Stimulated activated CD4-positive, alpha-beta T cell treated with anti-CD3 and anti-CD28 coated beads, TNF-alpha, amount 100 ng/mL, for 1 hour (primary cell): ENCODE results near the gene BRSK1.
"Not testable (repeated sequence)": the region's sequence is repeated elsewhere in the genome, so short reads cannot be mapped to it uniquely, and the experiment has no call there.

Experiments used
- DNase-seq, 3 donors: peaks; one replicate each; pipeline ENCODE4 v3.0.0-alpha.2; 2020; ENCODE audit warnings: low read depth in 3 of 3, low spot score in 1 of 3

BRSK1 gene

GRCh38 chr19:55325172-55325571, 41.4 kb downstream of the BRSK1 start, which contains the start of gene TMEM150B:
TMEM150B (minus strand) TSS chr19:55325341; CDS start chr19:55321036, 4,305 bp downstream.
- DNase-seq: no peak

DNA sequence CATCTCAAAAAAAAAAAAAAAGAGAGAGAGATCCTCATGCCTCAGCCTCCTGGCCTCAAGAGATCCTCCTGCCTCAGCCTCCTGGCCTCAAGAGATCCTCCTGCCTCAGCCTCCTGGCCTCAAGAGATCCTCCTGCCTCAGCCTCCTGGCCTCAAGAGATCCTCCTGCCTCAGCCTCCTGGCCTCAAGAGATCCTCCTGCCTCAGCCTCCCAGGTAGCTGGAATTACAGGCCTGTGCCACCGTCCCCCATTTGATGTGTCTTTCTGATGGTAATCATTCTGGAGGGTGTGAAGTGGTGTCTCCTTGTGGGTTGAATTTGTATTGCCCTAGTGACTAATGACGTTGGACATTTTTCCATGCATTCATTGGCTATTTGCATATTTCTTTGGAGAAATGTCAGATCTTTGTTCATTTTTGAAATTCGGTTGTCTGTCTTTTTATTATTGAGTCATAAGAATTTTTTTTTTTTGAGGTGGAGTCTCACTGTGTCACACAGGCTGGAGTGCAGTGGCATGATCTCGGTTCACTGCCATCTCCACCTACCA, 45.0 kb downstream of the BRSK1 start:
- not testable (repeated sequence) for DNase-seq

GRCh38 chr19:55329791-55330190, 46.0 kb downstream of the BRSK1 start:
- DNase-seq: not testable (repeated sequence)

GRCh38 chr19:55333870-55334269, 50.1 kb downstream of the BRSK1 start:
- DNase-seq: no peak

DNA sequence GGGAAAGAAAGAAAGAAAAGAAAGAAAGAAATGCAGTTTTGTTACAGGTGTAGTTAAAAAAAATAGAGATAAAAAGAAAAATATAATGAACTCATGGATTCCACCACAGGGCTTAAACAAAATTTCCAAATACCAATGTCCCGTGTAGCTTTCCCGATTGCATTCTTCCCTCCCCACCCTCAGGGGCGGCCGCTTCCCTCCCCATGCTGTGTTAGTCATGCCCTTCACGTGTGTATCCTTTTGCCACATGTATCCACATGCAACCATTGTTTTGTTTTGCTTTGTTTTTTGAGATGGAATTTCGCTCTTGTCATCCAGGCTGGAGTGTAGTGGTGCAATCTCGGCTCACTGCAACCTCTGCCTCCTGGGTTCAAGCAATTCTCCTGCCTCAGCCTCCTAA, 52.3 kb downstream of the BRSK1 start:
- DNase-seq: no peak

DNA sequence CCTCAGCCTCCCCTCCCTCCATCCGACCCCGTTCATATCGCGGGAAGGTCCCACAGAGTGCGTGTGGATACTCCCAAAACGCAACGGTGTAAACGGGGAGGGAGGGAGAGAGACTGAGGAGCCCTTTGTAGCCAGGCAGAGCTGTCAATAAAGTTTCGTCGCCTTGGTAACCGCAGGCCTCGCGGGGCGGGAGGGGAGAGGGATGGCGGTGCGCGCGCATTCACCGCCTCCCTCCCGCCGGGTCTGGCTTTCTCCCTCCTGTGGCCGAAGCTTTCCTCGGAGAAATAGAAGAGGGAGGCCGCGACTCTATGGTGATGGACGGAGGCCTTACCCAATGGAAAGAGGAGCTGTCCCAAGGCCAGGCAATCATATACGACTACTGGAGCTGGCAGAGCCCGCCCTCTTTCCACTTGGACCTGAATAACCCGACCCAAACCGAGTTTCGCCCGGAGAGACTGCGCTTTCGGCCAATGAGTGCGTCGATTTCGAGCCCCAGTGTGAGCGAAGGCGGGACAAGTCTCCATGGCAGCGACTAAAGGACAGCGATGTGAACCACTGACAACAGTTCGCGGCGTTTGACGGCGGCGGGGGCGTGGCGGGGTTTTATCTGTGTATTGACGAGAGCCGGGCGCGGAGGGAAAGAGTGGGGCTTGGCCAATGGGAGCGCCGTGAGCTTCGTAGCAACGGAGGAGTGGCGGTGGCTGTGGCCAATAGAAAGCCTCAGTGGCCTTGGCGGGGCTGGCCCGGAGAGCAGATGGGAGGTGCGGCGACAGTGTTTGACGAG, 55.5 kb downstream of the BRSK1 start, which contains the start of gene KMT5C:
TSS of gene KMT5C (plus strand) at position 772 of the 784 bp plus-strand sequence. CDS start 2,061 bp downstream, outside the sequence.
- peak; percentile 100 for DNase-seq

- DNase-seq: no peak
Measured at GRCh38 chr19:55339889-55340783, 56.3 kb downstream of the BRSK1 start.

- DNase-seq: no peak
Measured at GRCh38 chr19:55340784-55341147, 57.0 kb downstream of the BRSK1 start.

GRCh38 chr19:55341171-55341588, 57.4 kb downstream of the BRSK1 start:
- DNase-seq: peak in 1 of 3 donors; percentile 46

DNA sequence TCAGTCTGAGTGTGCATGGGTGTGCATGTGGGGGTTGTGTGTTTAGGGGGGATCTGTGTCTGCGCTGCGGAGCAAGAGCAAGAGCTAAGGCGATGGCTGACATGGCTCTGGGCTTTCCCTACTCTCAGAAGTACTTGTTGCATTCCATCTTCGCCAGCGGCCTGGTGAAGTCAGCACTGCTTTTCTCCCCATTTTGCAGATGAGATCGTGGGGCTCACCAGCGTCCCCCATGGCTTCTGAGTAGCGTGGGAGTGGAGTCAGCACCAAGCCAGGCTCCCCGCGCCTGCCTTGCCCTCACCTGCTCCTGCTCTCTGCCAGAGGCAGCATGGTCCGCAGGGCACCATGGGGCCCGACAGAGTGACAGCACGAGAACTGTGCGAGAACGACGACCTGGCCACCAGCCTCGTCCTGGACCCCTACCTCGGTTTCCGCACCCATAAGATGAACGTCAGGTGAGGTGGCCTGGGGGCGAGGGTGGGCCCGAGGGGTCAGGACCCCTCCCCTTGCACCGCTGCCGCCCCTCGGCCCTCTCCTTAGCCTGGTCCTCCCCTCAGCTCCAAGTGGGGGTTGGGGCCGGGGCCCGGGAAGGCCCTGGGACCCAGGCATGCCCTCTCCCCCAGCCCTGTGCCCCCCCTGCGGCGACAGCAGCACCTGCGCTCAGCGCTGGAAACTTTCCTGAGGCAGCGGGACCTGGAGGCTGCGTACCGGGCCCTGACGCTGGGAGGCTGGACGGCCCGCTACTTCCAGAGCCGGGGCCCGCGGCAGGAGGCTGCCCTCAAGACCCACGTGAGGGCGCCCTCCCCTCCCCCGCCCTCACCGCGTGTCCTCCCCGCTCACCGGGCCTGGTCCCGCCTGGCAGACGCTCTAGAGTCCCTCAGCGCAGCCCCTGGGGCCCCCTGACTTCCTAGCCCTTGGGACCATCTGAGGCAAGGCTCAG, 58.1 kb downstream of the BRSK1 start:
- DNase-seq: no peak

DNA sequence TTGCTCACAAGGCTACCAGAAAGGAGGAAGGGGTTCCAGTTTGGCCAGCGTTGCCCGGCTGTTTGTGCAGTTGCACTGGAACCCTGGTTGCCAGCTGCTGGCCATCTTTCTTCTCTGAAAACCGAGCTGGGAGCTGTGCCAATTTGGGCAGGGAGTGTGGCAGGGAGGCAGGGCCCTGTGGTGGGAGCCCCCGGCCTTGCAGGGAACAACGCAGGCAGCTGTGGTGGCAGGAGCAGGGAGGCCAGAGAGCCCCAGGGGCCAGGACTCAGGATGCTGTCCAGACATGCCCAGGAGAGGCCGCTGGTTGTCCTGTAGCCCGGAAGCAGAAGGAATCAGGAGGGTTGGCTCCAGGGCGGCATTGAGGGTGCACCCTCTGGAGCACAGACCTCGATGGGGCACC, 60.6 kb downstream of the BRSK1 start:
- DNase-seq: no peak

- no peak for DNase-seq
Measured at GRCh38 chr19:55345101-55345817, 61.5 kb downstream of the BRSK1 start.

DNA sequence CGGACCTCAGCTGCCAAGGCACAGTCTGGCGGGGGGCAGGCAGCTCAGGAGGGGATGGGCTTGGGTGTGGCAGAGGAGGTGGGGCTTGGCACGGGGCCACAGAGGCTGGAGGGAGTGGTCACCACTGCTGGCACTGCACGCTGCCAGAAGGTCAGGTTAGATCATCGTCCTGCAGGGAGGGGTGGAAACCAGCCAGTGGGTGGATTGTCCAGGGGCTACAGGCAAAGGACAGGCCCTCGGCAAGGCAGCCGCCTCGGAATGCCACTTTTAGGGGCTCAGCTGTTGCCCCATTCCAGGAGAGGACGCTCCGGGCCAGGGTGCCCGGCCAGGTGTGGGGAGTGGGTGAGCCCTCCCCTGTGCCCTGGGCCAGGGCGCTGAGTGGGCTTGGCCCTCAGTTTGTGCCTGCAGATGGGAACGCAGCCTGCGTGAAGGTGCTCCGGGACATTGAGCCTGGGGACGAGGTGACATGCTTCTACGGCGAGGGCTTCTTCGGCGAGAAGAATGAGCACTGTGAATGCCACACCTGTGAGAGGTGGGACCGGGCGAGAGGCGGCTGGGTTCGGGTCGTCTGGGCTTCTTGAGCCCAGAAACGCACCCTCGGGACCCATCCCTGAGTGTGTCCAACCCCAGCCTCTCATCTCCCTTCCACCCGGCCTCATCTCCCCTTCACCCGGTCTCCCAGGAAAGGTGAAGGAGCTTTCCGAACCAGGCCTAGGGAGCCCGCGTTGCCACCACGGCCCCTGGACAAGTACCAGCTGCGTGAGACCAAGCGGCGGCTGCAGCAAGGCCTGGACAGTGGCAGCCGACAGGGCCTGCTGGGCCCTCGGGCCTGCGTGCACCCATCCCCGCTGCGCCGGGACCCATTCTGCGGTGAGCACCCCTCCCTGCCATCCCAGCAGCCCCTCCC, 62.3 kb downstream of the BRSK1 start:
- no peak for DNase-seq

GRCh38 chr19:55346725-55347441, 63.1 kb downstream of the BRSK1 start:
- DNase-seq: no peak

DNA sequence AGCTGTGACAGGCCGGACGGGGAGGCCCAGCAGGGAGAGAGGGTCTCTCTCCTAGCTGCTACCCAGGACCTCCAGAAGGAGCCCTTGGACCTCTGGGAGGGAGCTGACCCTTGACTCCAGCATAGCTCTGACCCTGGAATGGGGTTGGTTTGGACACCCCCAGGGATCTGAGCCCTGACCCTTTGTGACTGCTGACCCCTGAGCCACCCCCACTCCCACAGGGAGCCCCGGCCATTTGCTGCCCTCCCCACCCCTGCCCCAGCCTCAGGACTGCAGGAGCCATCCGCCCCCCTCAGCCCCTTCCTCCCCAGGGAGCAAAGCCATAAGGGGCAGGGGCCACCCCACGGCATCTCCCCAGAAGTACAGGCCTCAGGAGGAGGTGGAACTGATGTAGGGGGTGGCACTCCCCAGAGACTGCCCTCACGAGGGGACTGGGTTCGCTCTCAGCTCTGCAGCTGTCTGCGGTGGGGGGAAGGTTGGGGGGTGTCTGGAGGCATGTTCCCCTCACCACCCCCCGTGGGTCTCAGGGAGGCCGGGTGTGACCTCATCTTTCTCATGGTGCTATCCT, 63.7 kb downstream of the BRSK1 start:
- DNase-seq: no peak

GRCh38 chr19:55348317-55349034, 64.7 kb downstream of the BRSK1 start:
- no peak for DNase-seq

- no peak for DNase-seq
Measured at GRCh38 chr19:55350620-55351315, 67.0 kb downstream of the BRSK1 start.
